Measurements from ENCODE around the gene ZNF532. TPM values are rescaled to one million over a fixed set of nuclear protein-coding genes. Genes with fewer than 3 reads are reported as not detected.

The ZNF532 gene
- total and polyA plus RNA-seq, 2 donors (not counting 3 experiments of a cell fraction or from before 2014, with no cell fraction given) = 42.3 to 70.1 TPM

- intact Hi-C loops (cut with micrococcal nuclease) (no loop called here), dilution Hi-C loops (cut with MboI; ENCODE audit: extremely low pct_ligation_motif_present, low sequenced_read_pairs) (no loop called here)
- Histone ChIP-seq H2AFZ (ENCODE audit: low read depth, low read length) (no peak overlapping the region), H4K20me1 (replicated peaks; ENCODE audit: control insufficient read depth, extremely low read depth, insufficient read depth, low read length) (no peaks in the 10 kb centered on the region), H3K27ac (ENCODE audit: insufficient read depth, low read depth, low read length) (no peak overlapping the region), H3K4me3 (replicated peaks in 1 of 3; ENCODE audit: insufficient read depth in 1 of 3, low read depth in 1 of 3, low read length in 3 of 3) (no peak overlapping the region), H3K9me3 (replicated peaks; ENCODE audit: control insufficient read depth, insufficient read depth, low read length) (no peaks in the 10 kb centered on the region), H3K79me2 (ENCODE audit: control insufficient read depth, insufficient read depth, low read length) (peaks cover 15% of the 10 kb centered on the region), H3K9me1 (replicated peaks; ENCODE audit: control insufficient read depth, extremely low read depth, insufficient read depth, low read length) (no peaks in the 10 kb centered on the region), H3K36me3 (ENCODE audit: control insufficient read depth in 2 of 2, extremely low read depth in 1 of 2, insufficient read depth in 2 of 2, low read length in 2 of 2) (peaks cover 0 to 9% of the 10 kb centered on the region in 2 experiments), H3K9ac (replicated peaks; ENCODE audit: extremely low read depth, insufficient read depth, low read length) (no peak overlapping the region), H3K27me3 (ENCODE audit: control insufficient read depth in 2 of 2, insufficient read depth in 2 of 2, low read length in 2 of 2) (no peaks in the 10 kb centered on the region), H3K4me2 (ENCODE audit: insufficient read depth, low read length) (no peak overlapping the region), H3K4me1 (ENCODE audit: control insufficient read depth, extremely low read depth, insufficient read depth, low read length) (peaks cover 31% of the 10 kb centered on the region)
- no TSS peak for BruUV-seq (replicated peaks)
- TF ChIP-seq POLR2A (IDR thresholded peaks at IDR 0.05; ENCODE audit: low read depth, low read length) (no peak), JUN (IDR thresholded peaks at IDR 0.05; ENCODE audit: borderline replicate concordance, insufficient read depth, insufficient read length, low read depth) (no peak), FOS (IDR thresholded peaks at IDR 0.05; ENCODE audit: borderline replicate concordance, insufficient read depth, low read length) (no peak), POLR2AphosphoS5 (IDR thresholded peaks at IDR 0.05; ENCODE audit: insufficient read depth, low read depth, low read length) (no peak), EZH2 (IDR thresholded peaks at IDR 0.05; ENCODE audit: borderline replicate concordance, low read depth, low read length, severe bottlenecking) (no peak), MYC (IDR thresholded peaks at IDR 0.05; ENCODE audit: low read depth, low read length) (no peak), MAX (IDR thresholded peaks at IDR 0.05; ENCODE audit: insufficient read depth, insufficient read length) (no peak), GATA2 (IDR thresholded peaks at IDR 0.05; ENCODE audit: insufficient read depth, insufficient read length, low read depth, low read length) (no peak)
- TF ChIP-seq, protein P1, sequence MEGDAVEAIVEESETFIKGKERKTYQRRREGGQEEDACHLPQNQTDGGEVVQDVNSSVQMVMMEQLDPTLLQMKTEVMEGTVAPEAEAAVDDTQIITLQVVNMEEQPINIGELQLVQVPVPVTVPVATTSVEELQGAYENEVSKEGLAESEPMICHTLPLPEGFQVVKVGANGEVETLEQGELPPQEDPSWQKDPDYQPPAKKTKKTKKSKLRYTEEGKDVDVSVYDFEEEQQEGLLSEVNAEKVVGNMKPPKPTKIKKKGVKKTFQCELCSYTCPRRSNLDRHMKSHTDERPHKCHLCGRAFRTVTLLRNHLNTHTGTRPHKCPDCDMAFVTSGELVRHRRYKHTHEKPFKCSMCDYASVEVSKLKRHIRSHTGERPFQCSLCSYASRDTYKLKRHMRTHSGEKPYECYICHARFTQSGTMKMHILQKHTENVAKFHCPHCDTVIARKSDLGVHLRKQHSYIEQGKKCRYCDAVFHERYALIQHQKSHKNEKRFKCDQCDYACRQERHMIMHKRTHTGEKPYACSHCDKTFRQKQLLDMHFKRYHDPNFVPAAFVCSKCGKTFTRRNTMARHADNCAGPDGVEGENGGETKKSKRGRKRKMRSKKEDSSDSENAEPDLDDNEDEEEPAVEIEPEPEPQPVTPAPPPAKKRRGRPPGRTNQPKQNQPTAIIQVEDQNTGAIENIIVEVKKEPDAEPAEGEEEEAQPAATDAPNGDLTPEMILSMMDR (IDR thresholded peaks at IDR 0.05; ENCODE audit: extremely low read depth in 1 of 2, insufficient read depth in 1 of 2, low read depth in 1 of 2, low read length in 2 of 2) = no peak
- FAIRE-seq (no peak), DNase-seq (ENCODE audit: low read depth, low spot score) (no peak)
- ChIA-PET POLR2A (no interaction called here), CTCF (no interaction called here)
Measured at GRCh38 chr18:58868440-58868839, 3.8 kb downstream of the ZNF532 start.
